Aorta (tissue), 5 donors: Measurements from ENCODE around the gene NXN. TPM values are rescaled to one million over a fixed set of nuclear protein-coding genes. Genes with fewer than 3 reads are reported as not detected.
A peak's percentile ranks its signal among the peaks of the same experiment; 100 is the strongest.

Experiments
- ATAC-seq: fragments of 200-7000 bp; cut with Tn5 transposase; one replicate; pipeline ENCODE4 v1.9.1; 2022; ENCODE audit warnings: moderate library complexity; ENCODE audit not compliant: low FRiP score
- DNase-seq, 2 donors: peaks; one replicate each; pipeline ENCODE4 v3.0.0-alpha.2; 2020
- H3K27ac ChIP-seq, 2 donors: one replicate each; pipeline ENCODE4 v1.5.1; 2013; ENCODE audit warnings: low read length in 2 of 2, mild to moderate bottlenecking in 2 of 2, moderate library complexity in 2 of 2, control low read depth in 1 of 2, inconsistent platforms in 1 of 2, low read depth in 1 of 2
- H3K27me3 ChIP-seq, 2 donors: one replicate each; pipeline ENCODE4 v1.6.1; 2013; ENCODE audit warnings: control low read depth in 1 of 2, low read length in 1 of 2, mild to moderate bottlenecking in 1 of 2, moderate library complexity in 1 of 2; ENCODE audit not compliant: insufficient read depth in 2 of 2, control insufficient read depth in 1 of 2
- H3K36me3 ChIP-seq, 2 donors: one replicate each; pipeline ENCODE4 v1.6.1; 2013; ENCODE audit warnings: control low read depth in 1 of 2, low read length in 1 of 2, mild to moderate bottlenecking in 1 of 2; ENCODE audit not compliant: insufficient read depth in 2 of 2, control insufficient read depth in 1 of 2
- H3K4me1 ChIP-seq, 2 donors: one replicate each; pipeline ENCODE4 v1.6.1; 2013; ENCODE audit warnings: low read length in 2 of 2, control low read depth in 1 of 2, mild to moderate bottlenecking in 1 of 2, moderate library complexity in 1 of 2; ENCODE audit not compliant: insufficient read depth in 2 of 2, control insufficient read depth in 1 of 2
- H3K4me3 ChIP-seq, 2 donors: one replicate each; pipeline ENCODE4 v1.5.1; 2013; ENCODE audit warnings: low read length in 2 of 2, control low read depth in 1 of 2, mild to moderate bottlenecking in 1 of 2
- H3K9me3 ChIP-seq: one replicate; pipeline ENCODE4 v1.6.1; 2013; ENCODE audit warnings: mild to moderate bottlenecking, low read length; ENCODE audit not compliant: control insufficient read depth
- WGBS, 2 donors: extraction: QIAGEN DNeasy Blood & Tissue Kit; methylation state at CpG; one replicate each; pipeline ENCODE4 v1.1.7; 2013; 5-methylcytosine and 5-hydroxymethylcytosine counted together
- intact Hi-C, 2 donors: fragments of 100-400 bp; cut with DNase I; formaldehyde crosslinking; loops; one replicate each; pipeline versions ENCODE4 v1.14.2 to v1.15.0; 2022
- polyA plus RNA-seq, 2 donors: library from polyadenylated mRNA; stranded (reverse); fragments of 200-250 nt; gene quantifications; one replicate each; pipeline ENCODE4 v1.2.3, GENCODE V29; 2013
- total RNA-seq, 2 donors: library from RNA; stranded (reverse); fragmentation: NEBNext Ultra II Directional; extraction: Animal tissue kit (Norgen Biotek cat#: 25700); gene quantifications; one replicate each; pipeline ENCODE4 v1.2.1, GENCODE V29; 2021
- donor health status: healthy with polysubstance abuse.
- donor health status: Bipolar disorder and iron deficiency.
- donor health status: DM: no; HTN: no; CAD: no.
- donor health status: DM: no; HTN: no; CAD: no.
- donor health status: DM: yes; HTN: yes; CAD: no.

Gene NXN
- total and polyA plus RNA-seq, 4 donors: 13.0 to 41.0 (median 21.9) TPM

- no peak overlapping the region for H3K27ac ChIP-seq
- H3K36me3 ChIP-seq: no peaks in the 10 kb centered on the region
- no peaks in the 10 kb centered on the region for H3K27me3 ChIP-seq
- intact Hi-C loops: no loop called here
- ATAC-seq (no peak), DNase-seq (no peak)
- H3K4me3 ChIP-seq: no peak overlapping the region
- 91 to 94% methylated on average over 37 of the region's 37 CpGs for WGBS, 2 donors
- H3K4me1 ChIP-seq: no peaks in the 10 kb centered on the region
- no peaks in the 10 kb centered on the region for H3K9me3 ChIP-seq
Measured at GRCh38 chr17:946510-947236, 32.9 kb downstream of the NXN start.

DNA sequence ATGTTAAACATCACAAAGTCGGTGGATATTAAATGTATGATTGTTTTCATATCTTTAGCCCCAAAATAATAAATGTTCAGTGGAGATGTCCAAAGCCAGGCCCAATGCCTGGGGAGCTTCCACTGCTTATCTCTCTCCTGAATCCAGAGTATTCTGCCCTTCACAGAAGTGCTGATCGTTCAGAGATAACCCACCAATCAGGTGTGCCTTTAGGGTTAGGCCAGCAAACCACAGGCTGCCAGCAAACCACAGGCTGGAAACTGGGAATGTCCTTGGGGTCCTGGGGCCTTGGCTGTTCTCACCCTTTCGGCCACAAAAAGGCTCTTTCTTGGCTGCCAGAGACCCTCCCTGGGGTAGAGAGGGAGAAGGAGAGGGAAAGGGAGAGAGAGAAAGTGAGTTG is 33.9 kb downstream of the NXN start:
- ATAC-seq: no peak
- DNase-seq: no peak
- Histone ChIP-seq H3K4me1 (no peaks in the 10 kb centered on the region), H3K9me3 (no peaks in the 10 kb centered on the region), H3K27ac (no peak overlapping the region), H3K27me3 (no peaks in the 10 kb centered on the region), H3K4me3 (no peak overlapping the region), H3K36me3 (no peaks in the 10 kb centered on the region)
- intact Hi-C loops: no loop called here
- WGBS, 2 donors: 60% methylated on average over 3 of the region's 3 CpGs

GRCh38 chr17:944266-944826 is 35.2 kb downstream of the NXN start:
- ATAC-seq (no peak), DNase-seq (no peak)
- no peak overlapping the region for H3K4me3 ChIP-seq
- WGBS, 2 donors: 44 to 54% methylated on average over 14 of the region's 14 CpGs
- H3K27ac ChIP-seq: no peak overlapping the region
- intact Hi-C loops: no loop called here
- no peaks in the 10 kb centered on the region for H3K27me3 ChIP-seq
- H3K36me3 ChIP-seq: no peaks in the 10 kb centered on the region
- no peaks in the 10 kb centered on the region for H3K9me3 ChIP-seq
- no peaks in the 10 kb centered on the region for H3K4me1 ChIP-seq

GRCh38 chr17:935485-935884 is 44.1 kb downstream of the NXN start:
- WGBS, 2 donors: 84 to 92% methylated on average over 11 of the region's 11 CpGs
- Histone ChIP-seq H3K27ac (no peak overlapping the region), H3K9me3 (no peaks in the 10 kb centered on the region), H3K4me3 (no peak overlapping the region), H3K4me1 (no peaks in the 10 kb centered on the region), H3K27me3 (no peaks in the 10 kb centered on the region), H3K36me3 (no peaks in the 10 kb centered on the region)
- ATAC-seq (no peak), DNase-seq (no peak)
- intact Hi-C loops: no loop called here

- WGBS, 2 donors: 4 to 6% methylated on average over 15 of the region's 15 CpGs
- Histone ChIP-seq H3K4me3 (no peak overlapping the region), H3K27me3 (no peaks in the 10 kb centered on the region), H3K27ac (peak overlapping the region in 1 of 2 donors; percentile 2), H3K36me3 (no peaks in the 10 kb centered on the region), H3K9me3 (no peaks in the 10 kb centered on the region), H3K4me1 (no peaks in the 10 kb centered on the region)
- ATAC-seq (peak; percentile 53), DNase-seq (no peak)
- intact Hi-C loops: no loop called here
Measured at GRCh38 chr17:933312-934073, 46.1 kb downstream of the NXN start.

DNA sequence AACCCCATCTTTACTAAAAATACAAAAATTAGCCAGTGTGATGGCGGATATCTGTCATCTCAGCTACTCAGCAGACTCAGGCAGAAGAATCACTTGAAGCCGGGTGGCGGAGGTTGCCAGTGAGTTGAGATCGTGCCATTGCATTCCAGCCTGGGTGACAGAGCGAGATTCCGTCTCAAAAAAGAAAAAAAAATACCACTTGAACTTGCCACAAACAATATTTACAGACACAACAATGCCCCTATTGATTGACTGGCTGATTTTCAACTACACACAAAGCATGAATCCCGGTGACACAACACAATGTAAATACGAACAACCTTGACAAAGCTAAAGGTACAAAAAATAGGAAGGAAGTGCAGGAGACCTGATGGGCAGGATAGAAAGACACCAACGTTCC is 49.3 kb downstream of the NXN start:
- Histone ChIP-seq H3K4me3 (no peak overlapping the region), H3K9me3 (no peaks in the 10 kb centered on the region), H3K27ac (no peak overlapping the region), H3K4me1 (no peaks in the 10 kb centered on the region), H3K36me3 (no peaks in the 10 kb centered on the region), H3K27me3 (no peaks in the 10 kb centered on the region)
- WGBS, 2 donors: 4 to 13% methylated on average over 9 of the region's 9 CpGs
- ATAC-seq: no peak
- no peak for DNase-seq
- intact Hi-C loops: no loop called here

DNA sequence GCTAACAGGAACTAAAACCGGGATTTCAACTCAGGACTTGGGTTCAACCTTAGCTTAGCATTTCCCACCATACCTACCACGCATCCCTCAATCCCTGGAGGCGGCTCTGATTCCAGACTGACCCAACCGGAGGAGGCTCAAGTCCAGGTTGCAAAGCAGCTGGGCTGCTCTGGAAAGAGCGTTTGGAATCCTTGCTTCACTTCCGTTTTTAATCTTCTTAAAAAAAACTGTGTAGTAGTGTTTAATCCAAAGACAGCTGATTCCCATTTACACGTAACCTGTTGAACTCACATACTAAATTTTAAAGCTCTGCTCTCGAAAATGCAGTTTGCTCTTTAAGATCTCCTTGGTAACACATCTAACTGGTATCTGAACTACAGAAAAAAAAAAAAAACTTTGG is 50.0 kb downstream of the NXN start:
- ATAC-seq: no peak
- H3K27ac ChIP-seq: no peak overlapping the region
- WGBS, 2 donors: 37 to 57% methylated on average over 8 of the region's 8 CpGs

DNA sequence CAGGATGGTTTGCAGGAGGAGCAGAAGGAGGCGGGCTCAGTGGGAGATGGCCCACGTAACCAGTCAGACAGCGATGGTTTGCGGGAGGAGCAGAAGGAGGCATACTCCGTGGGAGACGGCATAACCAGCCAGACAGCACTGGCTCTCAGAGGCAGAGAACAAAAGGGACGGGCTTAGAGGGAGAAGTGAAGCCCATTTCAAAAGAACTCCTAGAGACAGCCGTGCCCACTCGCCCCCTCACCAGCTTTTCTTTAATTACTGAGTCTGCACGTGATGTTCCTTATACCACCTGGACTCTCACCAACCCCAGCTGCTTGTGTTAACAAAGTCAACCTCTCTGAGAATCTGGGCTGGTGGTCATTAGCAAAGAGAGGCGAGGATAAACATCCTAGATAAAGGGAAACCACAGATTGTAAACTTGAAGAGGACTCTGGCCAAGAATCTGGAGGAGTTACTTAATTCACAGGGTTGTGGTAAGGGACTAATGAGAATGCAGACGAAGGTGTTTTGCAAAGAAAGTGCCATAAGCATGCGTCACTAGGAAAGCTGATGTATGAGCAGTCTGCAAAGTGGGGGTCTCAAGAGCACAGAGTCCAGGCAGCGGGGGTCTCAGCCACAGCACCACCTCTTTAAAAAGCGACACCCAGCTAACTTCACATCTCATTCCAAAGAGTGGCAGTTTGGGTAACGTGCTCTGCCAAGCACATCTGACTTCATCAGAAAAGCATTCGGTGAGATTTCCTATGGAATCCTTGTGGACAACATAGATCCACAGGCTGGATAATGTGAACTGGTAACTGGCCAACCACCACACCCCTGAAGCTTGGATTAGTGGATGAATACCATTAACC is 51.7 kb downstream of the NXN start:
- intact Hi-C loops: no loop called here
- H3K9me3 ChIP-seq: no peaks in the 10 kb centered on the region
- ATAC-seq: no peak
- H3K27me3 ChIP-seq: no peaks in the 10 kb centered on the region
- H3K36me3 ChIP-seq: no peaks in the 10 kb centered on the region
- DNase-seq: no peak
- H3K4me1 ChIP-seq: no peaks in the 10 kb centered on the region
- WGBS, 2 donors: 24 to 35% methylated on average over 17 of the region's 17 CpGs
- no peak overlapping the region for H3K4me3 ChIP-seq
- no peak overlapping the region for H3K27ac ChIP-seq

More for the DNA sequence above, 50.0 kb downstream of the NXN start:
- no peaks in the 10 kb centered on the region for H3K36me3 ChIP-seq
- H3K9me3 ChIP-seq: no peaks in the 10 kb centered on the region
- no peaks in the 10 kb centered on the region for H3K4me1 ChIP-seq
- H3K4me3 ChIP-seq: no peak overlapping the region
- intact Hi-C loops: no loop called here
- no peak for DNase-seq
- no peaks in the 10 kb centered on the region for H3K27me3 ChIP-seq
